HTERT RPE-1 (cell line): ENCODE data around the gene CELF4.

ENCODE experiments used
- in situ Hi-C: fragments of 300-500 bp; cut with MboI; formaldehyde crosslinking; loops from 4 replicates; pipeline ENCODE4 v1.14.3; 2020; ENCODE audit warnings: low sequenced_read_pairs

The CELF4 gene

DNA sequence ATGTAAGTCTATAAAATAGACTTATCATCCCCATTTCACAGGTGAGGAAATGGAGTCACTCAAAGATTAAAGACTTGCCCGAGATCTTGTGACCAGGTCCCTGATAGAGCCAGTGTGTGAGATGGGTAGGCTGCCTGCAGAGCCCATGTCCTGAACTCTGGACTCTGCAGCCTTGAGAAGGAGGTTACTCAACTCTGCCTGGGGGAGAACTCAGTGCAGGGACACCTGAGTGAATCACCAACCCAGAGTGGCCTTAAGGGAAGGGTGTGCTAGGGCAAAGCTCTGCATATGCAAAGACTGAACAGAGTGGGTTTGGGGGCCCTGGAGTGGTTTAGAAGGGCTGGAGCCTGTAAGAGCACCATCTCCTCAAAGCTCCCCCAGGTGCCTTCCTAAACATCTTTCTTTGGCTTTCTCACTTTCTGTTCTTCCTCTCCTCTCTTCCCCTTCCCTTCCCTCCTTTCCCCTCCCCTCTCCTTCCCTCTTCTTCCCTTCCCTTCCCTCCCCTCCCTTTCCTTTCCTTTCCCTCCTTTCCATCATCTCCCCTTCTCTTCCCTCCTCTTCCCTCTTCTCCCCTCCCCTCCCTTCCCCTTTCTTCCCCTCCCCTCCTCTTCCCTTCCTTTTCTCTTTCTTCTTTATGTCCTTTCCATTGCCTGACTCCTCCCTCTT is 67.6 kb downstream of the CELF4 start:
- in situ Hi-C loops = no loop called here

DNA sequence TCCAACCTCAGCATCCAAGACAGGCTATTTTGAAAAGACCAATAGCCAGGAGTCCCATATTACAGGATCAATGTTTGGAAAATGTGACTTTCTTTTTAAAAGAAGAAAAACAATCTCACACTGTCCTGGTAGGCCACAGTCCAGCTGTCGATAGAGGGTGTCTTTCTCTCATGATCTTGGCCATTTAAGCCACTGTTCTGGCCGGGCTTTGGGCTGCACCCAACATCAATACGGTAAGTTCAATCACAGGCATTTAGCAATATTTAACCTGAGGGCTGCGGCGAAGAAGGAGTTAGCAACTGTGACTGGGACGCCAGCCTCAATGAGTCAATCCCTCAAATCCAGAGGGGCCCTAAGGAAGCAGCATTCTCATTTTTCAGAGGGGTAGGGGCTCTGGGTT is 69.0 kb downstream of the CELF4 start:
- in situ Hi-C loops = no loop called here

DNA sequence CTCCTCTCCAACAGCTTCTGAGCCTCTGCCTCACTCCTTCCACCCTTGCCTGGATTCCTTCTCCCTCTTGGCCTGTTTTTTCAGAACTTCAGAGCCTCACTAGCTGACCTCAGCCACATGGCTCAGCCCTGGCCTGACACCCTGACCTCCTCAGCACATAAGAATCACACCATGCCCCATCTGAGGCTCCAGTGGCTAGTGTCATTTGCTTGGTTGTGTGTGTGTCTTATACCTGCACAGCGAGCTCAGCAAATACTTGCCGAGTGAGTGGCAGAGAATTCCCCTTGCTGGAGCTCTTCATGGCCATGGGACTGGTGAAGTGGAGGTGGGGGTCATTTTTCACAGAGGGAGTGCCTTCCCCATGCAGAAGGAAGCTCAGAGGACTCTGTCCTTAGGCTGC is 70.2 kb downstream of the CELF4 start:
- in situ Hi-C loops = no loop called here

- in situ Hi-C loops = no loop called here
These were observed 71.2 kb downstream of the CELF4 start for GRCh38 chr18:37494406-37494805.

GRCh38 chr18:37493352-37493935 is 72.2 kb downstream of the CELF4 start:
- in situ Hi-C loops = no loop called here

DNA sequence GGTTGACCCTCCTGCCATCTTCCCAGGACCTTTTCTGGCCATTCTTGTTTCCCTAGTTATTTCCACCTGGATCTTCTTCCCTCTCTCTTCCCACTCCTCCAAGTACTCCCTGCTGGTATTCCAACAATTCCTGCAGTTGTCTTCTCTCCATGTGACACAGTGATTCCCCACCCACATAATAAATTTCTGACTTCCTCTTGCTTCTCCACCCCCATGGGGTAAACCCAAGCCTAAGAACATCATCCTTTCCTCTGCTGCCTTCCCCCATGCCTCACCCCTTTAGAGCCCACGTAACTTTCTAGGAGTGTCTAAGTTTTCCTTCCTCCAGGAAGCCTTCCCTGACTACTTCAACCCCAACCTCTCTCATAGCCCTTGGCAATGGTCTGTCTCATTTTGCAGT is 72.6 kb downstream of the CELF4 start:
- in situ Hi-C loops = no loop called here

- in situ Hi-C loops = no loop called here
These were observed 74.1 kb downstream of the CELF4 start for GRCh38 chr18:37491526-37491925.

GRCh38 chr18:37489998-37490397 is 75.6 kb downstream of the CELF4 start:
- in situ Hi-C loops = no loop called here

- in situ Hi-C loops = no loop called here
These were observed 76.6 kb downstream of the CELF4 start for GRCh38 chr18:37489011-37489410.

- in situ Hi-C loops = no loop called here
These were observed 78.2 kb downstream of the CELF4 start for GRCh38 chr18:37487400-37487867.

GRCh38 chr18:37486848-37487247 is 78.8 kb downstream of the CELF4 start:
- in situ Hi-C loops = no loop called here

GRCh38 chr18:37484983-37485834 is 80.4 kb downstream of the CELF4 start:
- in situ Hi-C loops = no loop called here

GRCh38 chr18:37483984-37484819 is 81.4 kb downstream of the CELF4 start:
- in situ Hi-C loops = no loop called here

- in situ Hi-C loops = no loop called here
These were observed 82.2 kb downstream of the CELF4 start for GRCh38 chr18:37483221-37483971.

DNA sequence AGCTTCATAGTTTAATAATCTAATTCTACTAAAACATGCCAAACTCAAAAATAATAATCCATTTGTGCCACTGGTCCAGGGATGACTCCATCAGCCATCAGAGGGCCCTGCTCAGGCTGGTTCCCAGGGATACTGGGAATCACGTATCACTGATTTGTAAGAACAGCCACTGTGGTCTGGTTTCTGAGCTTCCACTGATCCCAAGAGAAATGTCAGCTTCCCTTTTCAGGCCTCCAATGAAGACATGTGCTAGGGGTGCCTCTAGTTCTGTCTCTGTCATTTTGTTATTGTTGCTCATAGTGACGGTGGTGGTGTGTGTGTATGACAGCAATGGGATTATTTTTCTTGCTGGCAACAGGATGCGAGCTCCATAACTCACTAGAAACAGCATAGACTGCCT is 83.2 kb downstream of the CELF4 start:
- in situ Hi-C loops = no loop called here

- in situ Hi-C loops = no loop called here
These were observed 83.6 kb downstream of the CELF4 start for GRCh38 chr18:37482002-37482401.

DNA sequence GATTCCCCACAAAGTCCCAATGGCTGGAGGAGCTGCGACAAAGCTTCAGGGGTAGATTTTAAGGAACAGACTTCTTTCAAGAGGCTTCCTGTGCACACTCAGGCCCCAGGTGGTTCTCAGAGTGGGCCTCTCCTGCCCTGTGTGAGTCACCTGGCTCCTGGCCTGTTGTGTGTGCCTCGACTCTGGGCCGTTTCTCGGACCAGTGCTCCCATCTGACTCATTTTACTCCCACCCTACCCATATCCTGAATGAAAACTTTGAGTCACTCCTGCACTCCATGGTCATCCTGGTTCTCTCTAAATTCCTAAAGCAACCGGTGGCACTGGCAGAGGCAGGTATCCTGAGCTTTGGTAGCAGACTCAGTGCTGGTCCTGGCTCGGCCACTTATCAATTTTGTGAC is 84.1 kb downstream of the CELF4 start:
- in situ Hi-C loops = no loop called here

DNA sequence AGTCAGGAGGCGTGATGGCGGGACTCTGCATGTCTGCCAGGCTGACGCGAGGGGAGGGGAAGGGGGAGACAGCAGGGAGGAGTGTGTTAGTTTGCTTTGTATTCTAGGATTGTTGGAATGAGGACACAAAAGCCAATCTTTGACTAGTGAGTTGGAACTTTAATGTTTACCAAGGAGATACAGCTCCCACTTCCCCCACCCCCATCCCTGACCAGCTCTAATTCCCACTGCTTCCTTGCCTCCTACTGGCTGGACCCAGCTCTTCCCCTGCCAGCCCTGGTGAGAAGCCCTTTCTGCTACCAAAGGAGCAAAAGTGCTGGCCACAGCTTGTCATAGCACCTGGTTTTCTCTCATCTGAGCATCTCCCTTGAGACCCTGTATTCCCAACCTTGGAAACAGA is 84.5 kb downstream of the CELF4 start:
- in situ Hi-C loops = no loop called here

DNA sequence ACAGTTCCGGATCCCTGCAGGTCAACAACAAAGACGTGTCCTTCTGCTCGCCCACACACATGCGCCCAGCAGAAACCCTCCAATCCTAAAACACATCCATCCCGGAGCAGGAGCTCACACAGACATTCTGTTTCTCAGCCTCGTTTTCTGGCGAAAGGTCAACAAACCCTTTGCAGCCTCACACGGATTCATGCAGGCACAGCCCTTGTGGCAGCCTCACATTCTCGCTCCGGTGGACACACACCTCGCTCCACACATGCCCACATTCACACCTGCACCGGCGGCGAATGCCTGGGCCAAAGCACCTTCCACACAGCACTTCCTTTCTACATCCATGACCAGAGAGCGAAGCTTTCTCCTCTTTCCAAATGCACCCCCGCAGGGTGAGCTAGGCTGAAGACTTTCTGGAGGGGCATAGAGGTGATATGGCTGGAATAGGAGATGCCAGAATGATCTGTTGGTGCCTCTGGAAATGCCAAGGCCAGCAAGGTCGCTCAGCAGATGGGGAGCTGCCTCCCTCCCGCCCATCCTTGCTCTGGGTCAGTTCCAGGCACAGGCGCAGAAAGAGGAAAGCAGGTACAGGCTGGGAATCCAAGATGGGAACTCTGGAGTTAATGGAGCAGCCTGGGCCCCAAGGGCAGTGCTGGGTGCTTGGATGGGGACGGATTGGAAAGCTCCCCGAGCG is 88.8 kb downstream of the CELF4 start:
- in situ Hi-C loops = no loop called here

- in situ Hi-C loops = no loop called here
These were observed 89.4 kb downstream of the CELF4 start for GRCh38 chr18:37476182-37476581.
